ENCODE measurements around the gene RAB6C. TPM values are rescaled to one million over a fixed set of nuclear protein-coding genes. Genes with fewer than 3 reads are reported as not detected.
"Not testable (repeated sequence)": the region's sequence is repeated elsewhere in the genome, so short reads cannot be mapped to it uniquely, and the experiment has no call there.

RAB6C gene
- total RNA-seq, 2 experiments from 2014 or later: 0.10 TPM; not detected in 1

- H3K4me1 Mint-ChIP-seq; DNase-seq; H3K27me3 Mint-ChIP-seq; H3K4me3 Mint-ChIP-seq; H3K9me3 Mint-ChIP-seq; CTCF ChIA-PET; POLR2A ChIA-PET; H3K36me3 Mint-ChIP-seq (ENCODE audit: low read depth); H3K27ac Mint-ChIP-seq: not testable (repeated sequence)
These were observed 40.6 kb downstream of the RAB6C start for GRCh38 chr2:130020069-130020468.

- CTCF ChIA-PET; H3K27ac Mint-ChIP-seq; H3K4me3 Mint-ChIP-seq; DNase-seq; H3K9me3 Mint-ChIP-seq; H3K4me1 Mint-ChIP-seq; H3K27me3 Mint-ChIP-seq; POLR2A ChIA-PET; H3K36me3 Mint-ChIP-seq (ENCODE audit: low read depth): not testable (repeated sequence)
These were observed 46.5 kb downstream of the RAB6C start for GRCh38 chr2:130025931-130026330.

Other genes with a start within 250 kb of the RAB6C start
- not detected for gene POTEF, start 149.6 kb downstream of the RAB6C start, total RNA-seq
- gene CCDC74B, start 165.4 kb downstream of the RAB6C start, total RNA-seq: 1 to 10 TPM in 1 of 2 experiments, under 1 TPM in 1; 0.88 to 1.6 TPM
- 10 to 100 TPM; 56.5 to 58.2 TPM for gene SMPD4, start 201.9 kb downstream of the RAB6C start, total RNA-seq
- gene MZT2B, start 202.6 kb downstream of the RAB6C start, total RNA-seq: 100 to 1,000 TPM; 414 to 422 TPM
- not detected for gene TUBA3E, start 218.8 kb downstream of the RAB6C start, total RNA-seq